NCI-H128 (cell line): ENCODE measurements around the gene SLC16A14.

ENCODE experiments used
- DNase-seq: peaks from one replicate; lab custom pipeline; 2025; ENCODE audit not compliant: unreplicated experiment; lab: John Stamatoyannopoulos, UW

Gene SLC16A14

DNA sequence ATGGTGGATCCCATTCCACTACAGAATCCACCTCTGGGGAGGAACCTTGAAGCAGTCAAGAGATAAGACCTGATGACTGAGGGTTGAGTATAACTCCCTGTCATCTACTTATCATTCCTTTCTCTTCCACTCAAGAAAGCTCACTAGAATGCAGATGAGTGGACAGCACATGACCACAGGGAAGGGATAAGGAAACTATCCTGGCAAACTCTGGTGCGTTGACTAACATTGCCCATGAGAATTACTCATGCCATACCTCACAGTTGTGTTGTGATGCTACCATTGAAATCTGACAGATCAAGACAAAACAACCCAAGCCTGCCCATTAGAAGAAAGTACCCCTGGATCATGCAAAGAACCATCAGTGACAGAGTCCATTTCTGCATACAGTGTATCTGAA lies 26.5 kb downstream of the SLC16A14 start:
- no peak for DNase-seq

DNA sequence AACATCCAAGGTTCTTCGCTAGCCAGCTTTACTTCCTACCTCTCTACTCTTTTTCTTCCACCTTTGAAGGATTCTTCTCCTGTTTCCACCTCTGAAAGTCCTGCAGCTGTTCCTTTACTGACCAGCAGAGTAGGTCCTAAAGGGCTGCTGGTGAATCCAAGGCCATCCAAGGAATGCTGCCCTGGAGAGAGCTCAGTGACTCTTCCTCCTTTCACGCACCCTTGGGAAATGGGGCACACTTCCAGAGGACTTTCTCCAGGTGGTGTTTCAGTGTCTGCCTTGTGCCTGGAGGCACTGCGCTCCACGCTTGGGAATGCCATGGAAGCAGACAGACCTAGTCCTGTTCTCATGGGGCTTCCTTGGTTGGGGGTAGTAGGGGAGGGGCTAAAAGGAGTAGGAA lies 45.4 kb downstream of the SLC16A14 start:
- no peak for DNase-seq

- no peak for DNase-seq
Observed at GRCh38 chr2:230019742-230020141, 49.0 kb downstream of the SLC16A14 start.

- DNase-seq: no peak
Observed at GRCh38 chr2:230018153-230018552, 50.6 kb downstream of the SLC16A14 start.

- DNase-seq: no peak
Observed at GRCh38 chr2:230016844-230017243, 51.9 kb downstream of the SLC16A14 start.

DNA sequence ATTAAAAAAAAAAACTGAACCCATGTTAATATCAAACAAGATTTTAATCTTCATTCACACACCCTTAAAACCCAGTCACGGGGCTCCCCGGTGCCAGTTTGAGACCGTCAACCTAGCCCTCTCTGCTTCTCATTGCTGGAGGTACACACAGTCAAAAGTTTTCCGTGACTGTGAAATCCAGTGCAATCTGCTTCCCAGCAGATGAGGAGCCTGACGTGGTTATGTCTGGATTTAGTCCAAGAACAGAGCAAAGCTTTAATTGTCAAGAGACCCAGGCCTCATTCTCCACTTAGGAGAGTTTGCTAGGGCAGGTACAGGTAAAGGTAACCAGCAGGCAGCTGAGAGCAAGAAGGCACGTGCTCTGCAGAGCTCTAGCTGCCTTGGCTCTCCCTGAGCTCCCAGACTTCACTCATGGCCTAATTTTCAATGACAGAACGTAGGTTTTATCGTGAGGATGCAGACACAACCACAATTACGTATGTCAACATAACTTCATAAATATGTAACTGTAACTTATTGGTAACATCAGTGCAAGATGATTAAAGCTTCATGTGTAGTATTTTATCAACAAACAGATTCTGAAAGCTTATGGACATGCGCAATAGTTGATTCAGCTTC lies 56.3 kb downstream of the SLC16A14 start:
- no peak for DNase-seq

- DNase-seq: no peak
Observed at GRCh38 chr2:230011617-230012016, 57.1 kb downstream of the SLC16A14 start.

DNA sequence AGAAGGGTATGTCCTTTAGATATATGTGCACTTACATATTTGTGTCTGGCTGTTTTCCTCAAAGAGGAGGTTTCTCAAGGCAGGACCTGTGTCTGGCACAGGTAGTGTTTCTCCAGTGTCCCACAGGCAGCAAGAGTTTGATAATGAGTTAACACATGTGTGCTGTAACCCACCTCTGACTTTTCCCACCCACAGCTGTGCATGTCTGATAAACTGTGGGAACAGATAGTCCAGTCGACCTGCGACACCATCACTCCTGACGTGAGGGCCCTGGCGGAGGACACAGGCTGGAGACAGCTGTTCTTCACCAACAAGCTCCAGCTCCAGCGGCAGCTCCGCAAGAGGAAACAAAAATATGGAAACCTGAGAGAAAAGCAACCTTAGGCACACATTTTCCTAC lies 58.2 kb downstream of the SLC16A14 start:
- DNase-seq: no peak

DNA sequence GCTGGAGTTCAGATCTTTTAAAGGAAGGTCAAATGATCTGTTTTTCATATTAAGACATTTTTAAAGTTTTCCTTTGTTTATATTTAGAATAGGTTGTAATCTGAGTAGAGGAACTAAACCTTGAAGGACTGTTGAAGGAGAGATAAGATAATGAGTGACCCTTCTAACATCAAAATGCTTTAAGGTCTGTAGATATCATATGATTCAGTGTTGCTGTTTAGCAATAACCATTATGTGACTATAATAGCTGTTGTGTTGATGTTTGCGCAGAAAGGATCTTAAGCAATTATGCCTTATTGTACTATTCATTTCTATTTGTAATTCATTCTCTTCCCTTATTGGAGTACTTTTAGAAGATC lies 60.0 kb downstream of the SLC16A14 start:
- no peak for DNase-seq

GRCh38 chr2:230007931-230008707 lies 60.6 kb downstream of the SLC16A14 start:
- DNase-seq: no peak

GRCh38 chr2:230000118-230000841 lies 68.4 kb downstream of the SLC16A14 start:
- no peak for DNase-seq

DNA sequence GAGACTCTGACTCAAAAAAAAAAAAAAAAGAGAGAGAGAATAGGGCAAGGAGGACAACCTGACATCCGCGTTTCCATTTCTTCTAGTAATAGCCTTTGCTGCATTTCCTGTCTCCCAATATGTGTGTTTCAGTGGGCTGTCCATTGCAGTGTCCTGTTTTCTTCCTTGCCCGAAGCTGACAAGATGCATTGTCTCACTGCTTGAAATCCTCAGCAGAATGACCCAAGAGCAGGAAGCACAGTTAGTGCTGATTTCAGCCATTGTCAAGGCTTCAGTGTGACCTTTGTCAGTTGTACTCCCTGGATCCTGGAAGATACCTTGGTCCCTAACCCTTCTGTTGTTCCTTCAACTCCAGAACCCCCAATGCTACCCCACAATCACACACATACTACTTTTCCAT lies 71.2 kb downstream of the SLC16A14 start:
- DNase-seq: no peak

GRCh38 chr2:229996320-229996719 lies 72.4 kb downstream of the SLC16A14 start:
- no peak for DNase-seq

DNA sequence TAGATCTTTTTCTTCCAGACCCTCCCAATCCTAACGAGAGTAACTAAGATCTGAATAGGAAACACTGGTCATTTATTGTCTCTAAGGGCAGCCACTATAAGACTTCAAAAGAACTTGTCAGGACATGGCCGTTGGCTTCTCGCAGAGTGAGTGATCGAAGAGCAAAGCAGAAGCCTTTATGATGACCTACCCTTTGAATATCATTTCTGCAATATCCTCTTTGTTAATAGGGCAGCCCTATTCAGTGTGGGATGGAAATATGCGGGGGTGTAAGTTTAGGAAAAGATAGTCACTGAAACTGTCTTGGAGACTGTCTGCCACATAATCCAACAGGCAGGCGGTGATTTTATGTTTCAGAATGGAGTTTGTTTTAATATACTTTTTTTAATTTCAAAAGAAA lies 75.5 kb downstream of the SLC16A14 start:
- no peak for DNase-seq
